Activated effector memory CD4-positive, alpha-beta T cell treated with anti-CD3 and anti-CD28 coated beads, Interleukin-2, amount 50 U/mL, for 16 hours (primary cell): Measurements from ENCODE around the gene NUSAP1.
"Not testable (repeated sequence)": the region's sequence is repeated elsewhere in the genome, so short reads cannot be mapped to it uniquely, and the experiment has no call there.

Source experiments
- DNase-seq: peaks from one replicate; pipeline ENCODE4 v3.0.0-alpha.2; 2020

NUSAP1 gene

DNA sequence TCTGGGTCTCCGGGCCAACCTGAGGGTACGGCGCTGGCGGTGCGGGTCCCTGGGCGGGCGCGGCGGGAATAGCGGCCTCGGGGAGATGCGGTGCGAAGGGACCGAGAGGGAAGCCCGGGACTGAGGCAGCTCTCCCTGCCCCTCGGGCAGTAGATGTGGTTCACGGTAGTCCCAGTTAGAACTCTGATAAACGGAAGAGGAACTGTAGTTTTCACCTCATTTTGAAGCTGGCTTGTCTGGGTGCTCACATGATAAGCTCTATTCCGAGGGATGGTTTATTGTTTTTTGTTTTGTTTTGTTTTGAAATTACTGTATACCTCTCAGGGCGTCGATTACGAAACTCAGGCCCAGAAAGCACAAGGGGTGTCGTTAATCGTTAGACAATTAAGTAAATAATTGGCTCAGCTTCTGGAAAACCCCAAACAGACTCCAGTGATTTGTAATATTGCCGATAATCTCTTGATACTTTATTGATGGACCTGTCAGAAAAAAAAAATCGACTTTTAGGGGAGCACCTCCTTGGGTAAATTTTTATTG is 413 bp downstream of the NUSAP1 start:
- DNase-seq, result no peak

DNA sequence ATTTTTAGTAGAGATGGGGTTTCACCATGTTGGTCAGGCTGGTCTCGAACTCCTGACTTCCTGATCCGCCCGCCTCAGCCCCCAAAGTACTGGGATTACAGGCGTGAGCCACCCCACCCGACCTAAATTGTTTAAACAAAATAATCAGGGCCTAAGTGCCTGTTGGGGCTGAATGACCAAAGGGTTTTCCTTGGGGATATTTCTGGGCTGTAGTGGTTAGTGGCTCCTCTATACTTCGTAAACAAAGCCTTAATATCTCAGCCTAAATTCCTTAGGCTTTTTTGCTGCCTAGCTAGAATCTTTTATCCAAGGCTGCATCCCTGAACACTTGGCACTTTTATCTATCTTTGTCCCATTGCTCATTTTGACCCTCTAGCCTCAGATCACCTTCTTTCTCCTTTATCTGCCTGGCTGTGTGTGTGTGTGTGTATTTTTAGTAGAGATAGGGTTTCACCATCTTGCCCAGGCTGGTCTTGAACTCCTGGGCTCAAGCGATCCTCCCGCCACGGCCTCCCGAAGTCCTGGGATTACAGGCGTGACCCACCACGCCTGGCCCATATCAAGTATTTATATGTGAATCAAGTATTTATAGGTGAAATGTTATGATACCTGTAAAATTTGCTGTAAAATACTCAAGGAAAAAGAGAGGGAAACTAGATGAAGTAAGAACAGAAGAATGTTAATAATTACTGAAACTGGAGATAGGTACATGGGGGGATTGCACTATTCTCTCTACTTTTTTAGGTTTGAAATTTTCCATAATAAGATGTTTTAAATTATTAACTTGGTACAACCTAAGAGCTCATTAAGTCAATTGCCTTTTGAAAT is 1.8 kb downstream of the NUSAP1 start:
- DNase-seq, result no peak

DNA sequence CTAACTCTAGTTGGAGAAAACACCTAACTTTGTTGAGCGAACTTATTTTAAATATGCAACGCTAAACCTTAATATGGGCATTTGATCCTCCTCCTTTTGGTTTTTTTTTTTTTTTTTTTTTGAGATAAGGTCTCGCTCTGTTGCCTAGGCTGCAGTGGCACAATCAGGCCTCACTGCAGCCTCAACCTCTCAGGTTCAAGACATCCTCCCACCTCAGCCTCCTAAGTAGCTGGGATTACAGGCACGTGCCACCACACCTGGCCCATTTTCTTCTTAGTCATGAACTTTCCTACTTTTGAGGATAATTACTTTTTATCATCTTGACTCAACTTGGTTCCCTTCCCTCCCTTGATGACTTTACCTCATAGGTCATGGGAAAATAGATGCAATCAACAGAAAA is 3.9 kb downstream of the NUSAP1 start:
- no peak for DNase-seq

DNA sequence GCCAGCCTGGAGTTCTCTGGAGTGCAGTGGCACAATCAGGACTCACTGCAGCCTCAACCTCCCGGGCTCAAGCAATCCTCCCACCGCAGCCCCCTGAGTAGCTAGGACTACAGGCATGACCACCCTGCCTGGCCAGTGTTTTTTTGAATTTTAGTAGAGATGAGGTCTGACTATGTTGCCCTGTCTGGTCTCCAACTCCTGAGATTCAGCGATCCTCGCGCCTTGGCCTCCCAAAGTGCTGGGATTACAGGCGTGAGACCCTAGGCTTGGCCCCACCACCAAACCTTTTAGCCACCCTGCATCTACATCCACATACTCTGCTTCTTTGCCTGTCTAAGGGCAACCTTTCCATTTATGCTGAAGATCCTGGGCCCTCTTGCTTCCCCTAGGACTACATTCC is 4.4 kb downstream of the NUSAP1 start:
- no peak for DNase-seq

DNA sequence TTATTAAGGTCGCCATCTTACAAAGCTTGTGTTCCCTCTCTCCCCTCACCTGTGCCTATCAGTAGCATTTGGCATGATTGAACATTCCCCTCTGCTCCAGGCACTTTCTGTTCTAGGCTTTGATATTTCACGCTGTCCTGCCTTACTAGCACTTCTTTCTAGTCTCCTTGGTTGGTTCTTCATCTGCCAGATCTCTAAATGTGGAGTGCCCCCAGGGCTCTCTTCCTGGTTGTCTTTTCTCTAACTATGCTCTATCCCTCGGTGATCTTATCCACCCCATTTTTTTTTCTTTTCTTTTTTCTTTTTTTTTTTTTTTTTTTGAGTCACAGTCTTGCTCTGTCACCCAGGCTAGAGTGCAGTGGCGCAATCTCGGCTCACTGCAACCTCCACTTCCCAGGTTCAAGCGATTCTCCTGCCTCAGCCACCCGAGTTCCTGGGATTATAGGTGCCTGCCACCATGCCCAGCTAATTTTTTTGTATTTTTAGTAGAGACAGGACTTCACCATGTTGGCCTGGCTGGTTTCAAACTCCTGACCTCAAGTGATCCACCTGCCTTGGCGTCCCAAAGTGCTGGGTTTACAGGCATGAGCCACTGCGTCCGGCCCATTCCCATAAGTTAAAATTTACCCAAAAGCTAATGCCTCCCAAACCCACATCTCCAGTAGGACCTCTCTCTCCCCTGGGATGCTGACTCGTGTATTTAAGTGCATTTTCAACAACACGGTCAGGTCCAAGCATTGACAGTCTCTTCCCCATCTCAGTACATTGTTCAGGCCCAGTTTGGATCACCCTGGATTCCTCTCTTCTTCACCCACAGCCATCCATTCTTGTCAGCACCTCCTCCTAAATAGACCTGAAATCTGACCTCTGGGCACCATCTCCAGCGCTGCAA is 5.2 kb downstream of the NUSAP1 start:
- no peak for DNase-seq

DNA sequence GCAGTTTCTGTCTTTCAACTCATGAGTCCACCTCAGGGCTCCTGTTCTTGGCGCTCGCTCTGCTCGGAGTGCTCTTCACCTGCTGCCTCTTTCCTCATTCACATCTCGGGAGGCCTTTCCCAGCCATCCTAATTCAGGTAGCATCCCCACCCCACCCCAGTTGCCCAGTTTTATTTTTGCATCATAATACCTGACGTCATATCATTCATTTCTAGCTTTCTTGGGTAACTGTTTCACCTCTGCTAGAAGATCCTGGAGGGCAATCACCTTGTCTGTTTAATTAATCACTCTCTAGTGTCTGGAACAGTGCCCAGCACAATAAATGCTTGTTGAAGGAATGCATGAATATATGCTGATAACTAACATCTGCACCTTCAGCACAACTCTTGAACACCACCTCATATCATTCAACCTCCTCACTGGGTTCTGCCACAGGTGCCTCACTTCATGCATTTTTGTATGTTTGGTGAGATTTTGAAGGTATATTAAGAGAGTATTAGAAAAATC is 7.6 kb downstream of the NUSAP1 start:
- DNase-seq, result no peak

DNA sequence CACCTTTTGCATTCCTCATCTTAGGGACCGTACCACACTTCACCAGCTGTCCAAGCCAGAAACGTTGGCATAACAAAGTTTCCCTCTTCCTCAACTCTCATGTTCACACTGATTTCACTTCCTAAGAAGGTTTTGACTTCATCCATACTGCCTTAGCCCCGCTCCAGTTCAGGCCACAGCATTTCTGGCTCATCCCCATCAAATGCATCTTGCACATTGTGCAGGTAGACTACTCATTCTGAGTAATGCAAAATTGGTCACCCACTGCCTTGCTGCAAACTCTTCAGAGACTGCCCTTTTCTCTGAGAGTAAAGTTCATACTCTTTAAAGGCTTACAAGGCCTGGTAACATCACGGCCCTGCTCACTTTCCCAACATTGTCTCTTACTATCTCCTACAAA is 8.8 kb downstream of the NUSAP1 start:
- DNase-seq, result no peak

DNA sequence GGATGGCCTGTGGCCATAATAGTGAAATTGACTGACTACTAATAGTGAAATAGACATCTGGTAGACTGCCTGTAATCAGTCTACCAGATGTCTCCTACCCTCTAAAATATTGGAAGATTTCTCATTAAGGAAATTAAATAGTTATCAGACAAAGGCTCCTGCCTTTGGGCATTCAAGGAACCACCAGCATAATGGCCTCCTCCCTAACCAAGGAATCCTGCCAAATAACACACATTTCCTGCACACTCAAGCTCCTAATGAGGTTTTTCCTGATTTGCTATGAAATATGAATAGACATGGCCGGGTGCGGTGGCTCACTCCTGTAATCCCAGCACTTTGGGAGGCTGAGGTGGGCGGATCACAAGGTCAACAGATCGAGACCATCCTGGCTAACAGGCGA is 14.6 kb downstream of the NUSAP1 start:
- DNase-seq, result no peak

DNA sequence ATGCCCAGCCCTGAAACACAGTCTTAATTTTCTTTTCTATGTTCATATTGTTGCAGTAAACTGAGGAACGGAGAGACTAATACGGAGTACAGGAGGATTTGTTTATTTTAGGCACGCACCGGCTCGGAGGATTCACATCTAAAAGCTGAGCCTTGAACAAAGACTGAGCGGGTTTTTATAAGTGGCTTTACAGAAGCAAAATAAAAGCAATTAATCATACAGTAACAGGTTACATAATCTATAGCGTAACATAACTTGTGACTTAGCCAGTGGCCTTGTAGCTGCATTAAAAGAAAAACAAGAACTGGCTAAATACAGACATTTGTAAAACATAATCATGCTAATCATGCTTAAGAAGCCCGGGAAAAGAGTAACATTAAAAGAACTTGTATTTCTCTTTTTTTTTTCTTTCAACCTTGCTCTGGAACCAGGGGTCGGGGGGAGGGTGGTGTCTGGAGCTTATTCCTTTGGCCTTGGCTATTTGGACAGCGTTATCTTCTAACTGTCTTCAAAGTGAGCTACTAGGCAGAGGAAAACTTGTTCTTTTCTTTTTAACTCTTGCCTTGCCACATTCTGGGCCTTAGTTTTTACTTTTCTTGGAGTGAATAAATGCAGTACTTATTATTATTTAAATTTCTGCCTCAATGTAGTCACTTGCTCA is 17.5 kb downstream of the NUSAP1 start:
- DNase-seq, result no peak

DNA sequence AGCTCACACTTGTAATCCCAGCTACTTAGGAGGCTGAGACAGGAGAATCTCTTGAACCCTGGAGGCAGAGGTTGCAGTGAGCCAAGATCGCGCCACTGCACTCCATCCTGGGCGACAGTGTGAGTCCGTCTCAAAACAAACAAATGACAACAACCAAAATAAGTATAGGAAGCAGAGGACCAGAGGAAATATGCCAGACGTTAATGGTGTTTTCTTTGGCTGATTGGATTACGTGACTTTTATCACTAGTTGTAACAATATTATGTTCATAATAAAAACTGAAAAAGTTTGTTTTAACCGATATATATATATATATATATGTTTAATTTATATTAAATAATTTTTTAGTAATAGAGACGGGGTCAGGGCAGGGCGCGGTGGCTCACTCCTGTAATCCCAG is 21.7 kb downstream of the NUSAP1 start:
- DNase-seq, result no peak

DNA sequence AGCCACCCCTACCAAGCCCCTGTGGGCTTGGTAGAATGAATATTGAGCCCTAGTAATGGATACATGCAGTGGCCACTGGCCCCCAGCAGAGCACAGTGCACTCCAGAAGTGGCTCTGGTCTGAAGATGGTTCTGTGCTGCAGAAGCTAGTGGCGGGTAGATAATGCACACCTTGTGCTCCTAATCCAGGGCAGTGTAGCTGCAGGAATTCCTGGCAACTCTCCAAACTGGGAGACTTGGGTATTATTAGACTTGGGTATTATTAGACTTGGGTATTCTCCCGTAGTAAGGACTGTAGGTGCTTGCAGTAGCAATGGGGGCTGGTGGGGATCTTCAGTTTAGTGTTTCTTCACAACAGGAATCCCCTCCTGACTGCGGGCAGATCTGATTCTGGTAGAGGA is 34.7 kb downstream of the NUSAP1 start:
- no peak for DNase-seq

DNA sequence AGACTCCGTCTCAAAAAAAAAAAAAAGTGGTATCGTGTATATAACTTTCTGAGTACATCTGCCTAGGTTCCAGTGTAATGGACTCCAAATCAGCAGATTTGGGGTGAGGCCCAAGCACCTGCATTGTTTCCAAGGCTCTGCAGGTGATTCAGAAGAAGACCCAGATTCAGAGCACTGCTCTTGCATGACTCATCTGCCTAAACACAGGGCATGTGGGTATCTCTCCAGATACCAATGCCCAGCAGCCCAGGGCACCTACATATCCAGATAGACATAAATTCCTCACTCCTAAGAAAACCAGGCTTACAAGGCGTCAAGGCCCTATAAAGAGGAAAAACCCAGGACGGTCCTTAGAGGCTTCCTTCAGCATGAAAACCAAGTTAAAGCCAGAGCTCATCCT is 45.3 kb downstream of the NUSAP1 start:
- DNase-seq, result no peak

DNA sequence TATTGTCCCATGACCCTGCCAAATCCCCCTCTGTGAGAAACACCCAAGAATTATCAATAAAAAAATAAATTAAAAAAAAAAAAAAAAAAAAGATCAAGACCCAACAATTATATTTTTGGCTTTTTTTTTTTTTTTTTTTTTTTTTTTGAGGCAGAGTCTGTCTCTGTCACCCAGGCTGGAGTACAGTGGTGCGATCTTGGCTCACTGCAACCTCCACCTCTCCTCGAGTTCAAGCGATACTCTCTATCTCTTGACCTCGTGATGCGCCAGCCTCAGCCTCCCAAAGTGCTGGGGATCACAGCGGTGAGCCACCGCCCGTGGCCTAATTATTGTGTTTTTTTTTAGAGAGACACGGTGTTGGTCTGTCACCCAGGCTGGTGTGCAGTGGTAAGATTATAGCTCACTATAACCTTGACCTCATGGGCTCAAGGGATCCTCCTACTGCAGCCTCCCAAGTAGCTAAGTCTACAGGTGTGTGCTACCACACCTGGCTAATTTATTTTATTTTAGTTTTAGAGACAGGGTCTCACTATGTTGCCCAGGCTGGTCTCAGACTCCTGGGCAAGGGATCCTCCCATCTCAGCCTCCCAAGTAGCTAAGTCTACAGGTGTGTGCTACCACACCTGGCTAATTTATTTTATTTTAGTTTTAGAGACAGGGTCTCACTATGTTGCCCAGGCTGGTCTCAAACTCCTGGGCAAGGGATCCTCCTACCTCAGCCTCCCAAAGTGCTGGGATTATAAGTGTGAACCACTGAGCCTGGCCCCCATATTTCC is 51.5 kb downstream of the NUSAP1 start:
- DNase-seq, result not testable (repeated sequence)

DNA sequence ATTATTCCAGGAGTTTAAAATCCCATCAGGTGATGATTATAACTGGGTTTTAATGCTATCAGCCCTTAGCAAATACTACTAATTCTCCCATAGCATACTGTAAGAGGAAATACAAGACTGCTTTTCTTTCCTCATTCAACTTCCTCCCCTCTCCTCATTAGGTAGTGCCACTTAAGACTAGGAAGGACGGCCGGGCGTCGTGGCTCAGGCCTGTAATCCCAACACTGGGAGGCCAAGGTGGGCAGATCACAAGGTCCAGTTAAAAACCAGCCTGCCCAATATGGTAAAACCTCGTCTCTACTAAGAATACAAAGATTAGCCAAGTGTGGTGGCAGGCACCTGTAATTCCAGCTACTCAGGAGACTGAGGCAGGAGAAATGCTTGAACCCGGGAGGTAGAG is 55.0 kb downstream of the NUSAP1 start:
- no peak for DNase-seq

DNA sequence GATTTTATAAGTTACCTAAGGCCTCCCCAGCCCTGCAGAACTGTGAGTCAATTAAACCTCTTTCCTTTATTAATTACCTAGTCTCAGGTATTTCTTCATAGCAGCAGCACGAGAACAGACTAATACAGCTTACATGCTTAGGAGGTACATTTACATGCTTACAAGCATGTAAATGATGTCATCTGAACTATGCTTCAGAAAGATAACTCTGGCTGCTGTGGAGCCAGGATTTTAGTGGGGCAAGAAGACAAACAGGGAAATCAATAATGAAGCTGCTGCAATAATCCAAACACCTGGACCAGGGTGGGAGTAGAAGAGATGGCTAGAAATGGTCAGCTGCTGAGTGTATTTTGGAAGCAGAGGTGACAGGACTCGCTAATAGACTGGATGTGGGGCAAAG is 60.0 kb downstream of the NUSAP1 start:
- DNase-seq, result no peak

DNA sequence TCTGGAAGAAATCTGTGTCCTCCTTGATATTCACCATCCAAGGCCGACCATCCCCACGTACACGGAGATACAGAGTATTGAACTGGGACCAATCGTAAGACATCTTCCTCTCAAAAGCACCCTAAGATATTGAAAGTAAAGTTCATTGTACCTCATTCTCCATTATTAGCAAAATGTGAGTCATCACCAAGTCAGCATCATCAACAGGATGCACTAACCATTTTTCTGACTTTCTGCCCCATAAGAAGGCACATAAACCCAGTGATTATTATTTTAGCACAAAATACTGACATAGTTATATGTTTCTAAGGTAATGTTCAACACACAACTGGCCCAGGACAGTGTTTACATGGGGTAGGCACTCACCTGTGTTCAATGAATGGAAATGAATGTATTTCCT is 62.2 kb downstream of the NUSAP1 start:
- no peak for DNase-seq

DNA sequence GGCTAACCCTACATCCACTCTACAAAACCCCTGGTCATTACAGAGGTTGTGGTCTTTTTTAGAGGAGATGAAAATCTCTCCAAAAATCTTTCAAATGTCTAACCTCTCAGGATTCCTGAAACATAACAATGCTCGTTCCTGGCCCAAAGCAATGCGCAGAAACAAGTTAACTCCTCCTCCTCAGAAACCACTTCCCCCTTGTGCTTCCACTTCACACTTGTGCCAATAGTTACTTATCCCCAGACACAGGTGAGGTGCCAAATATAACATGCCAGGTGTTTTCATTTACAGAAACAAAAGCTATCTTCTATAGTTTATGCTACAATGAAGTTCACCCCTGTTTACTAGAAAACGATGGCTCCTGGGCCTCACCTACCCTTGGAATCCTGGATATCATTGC is 63.4 kb downstream of the NUSAP1 start:
- no peak for DNase-seq

DNA sequence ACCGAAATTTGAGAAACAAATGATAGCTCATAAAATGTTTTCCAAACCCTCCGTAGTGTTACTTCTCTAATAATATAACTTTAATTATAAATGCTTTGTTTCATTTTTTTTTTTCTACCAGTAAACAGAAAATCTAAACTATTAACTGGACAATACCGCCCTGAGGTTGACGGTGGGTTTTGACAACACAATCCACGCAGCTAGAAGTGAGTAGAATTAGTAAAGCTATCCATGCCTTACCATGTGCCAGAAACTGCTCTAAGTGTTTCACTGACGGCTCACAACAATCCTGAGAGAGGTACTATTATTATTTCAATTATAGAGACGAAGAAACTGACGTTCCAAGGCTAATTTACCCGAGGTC is 69.2 kb downstream of the NUSAP1 start:
- DNase-seq, result no peak

DNA sequence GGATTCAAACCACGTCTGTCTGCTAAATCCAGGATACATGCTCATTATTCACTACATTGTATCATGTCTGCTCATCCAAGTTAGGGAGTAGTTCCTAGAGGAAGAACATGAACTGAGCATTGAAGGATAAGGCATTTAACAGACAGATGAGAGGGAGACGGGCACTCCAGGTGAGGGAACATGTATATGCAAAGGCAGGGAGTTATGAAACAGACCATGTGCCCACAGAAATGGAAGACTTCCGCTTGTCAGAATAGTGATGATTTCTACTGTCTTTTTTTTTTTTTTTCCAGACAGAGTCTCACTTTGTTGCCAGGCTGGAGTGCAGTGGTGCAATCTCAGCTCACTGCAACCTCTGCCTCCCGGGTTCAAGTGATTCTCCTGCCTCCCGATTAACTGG is 74.7 kb downstream of the NUSAP1 start:
- DNase-seq, result no peak

DNA sequence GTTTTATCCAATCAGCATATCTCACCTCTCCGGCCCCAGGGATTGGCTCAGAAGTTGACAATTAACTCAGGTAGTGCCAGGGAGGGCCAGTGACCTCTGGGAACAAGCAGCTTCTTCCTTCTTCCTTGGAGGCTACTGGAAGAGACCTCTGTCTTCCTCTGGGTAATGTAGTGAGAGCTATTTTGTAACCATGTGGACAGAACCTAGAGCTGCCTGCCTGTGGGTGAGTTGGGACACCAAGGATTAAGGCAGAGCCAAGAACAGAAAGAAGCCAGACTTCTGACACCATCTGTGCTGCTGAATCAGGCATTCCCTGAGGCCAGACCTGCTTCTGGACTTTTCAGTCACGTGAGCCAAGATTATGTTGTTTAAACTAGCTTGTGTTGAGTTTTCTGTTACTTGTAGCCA is 75.6 kb downstream of the NUSAP1 start:
- no peak for DNase-seq

DNA sequence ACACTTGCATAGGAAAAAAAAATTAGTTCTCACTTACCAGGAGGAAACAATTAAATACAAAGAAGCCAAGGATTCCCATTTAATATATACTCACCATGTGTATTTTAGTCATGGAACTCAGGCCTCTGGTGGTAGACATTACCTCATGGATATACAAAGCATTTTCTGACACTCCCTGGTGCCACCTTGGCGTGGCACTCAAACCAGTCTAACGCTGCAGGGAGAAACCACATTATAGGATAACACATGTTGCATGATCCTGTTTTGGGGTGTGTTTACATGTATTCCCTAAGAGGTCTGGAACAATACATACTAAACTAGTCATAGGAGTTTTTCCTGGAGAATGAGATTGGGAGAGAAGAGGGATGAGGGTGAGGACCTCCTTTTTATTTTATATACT is 78.3 kb downstream of the NUSAP1 start:
- no peak for DNase-seq

DNA sequence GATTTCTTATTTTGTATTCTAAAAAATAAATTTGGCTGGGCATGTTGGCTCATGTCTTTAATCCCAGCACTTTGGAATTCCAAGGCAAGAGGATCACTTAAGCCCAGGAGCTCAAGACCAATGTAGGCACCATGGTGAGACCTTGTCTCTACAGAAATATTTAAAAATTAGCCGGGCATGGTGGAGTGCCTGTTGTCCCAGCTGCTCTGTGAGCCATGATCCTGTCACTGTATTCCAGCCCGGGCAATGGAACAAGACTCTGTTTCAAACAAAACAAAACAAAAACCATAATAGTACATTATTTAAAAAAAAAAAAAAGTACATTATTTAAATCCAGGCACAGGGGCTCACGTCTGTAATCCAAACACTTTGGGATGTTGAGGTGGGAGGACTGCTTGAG is 78.8 kb downstream of the NUSAP1 start:
- no peak for DNase-seq
